Activated T-cell treated with anti-CD3 and anti-CD28 coated beads for 1 hour (primary cell): ENCODE measurements around the gene RXRB.

Source experiments
- DNase-seq: peaks from one replicate; pipeline ENCODE4 v3.0.0-alpha.2; 2020; ENCODE audit warnings: low read depth

Gene RXRB

GRCh38 chr6:33175436-33176069, 24.9 kb downstream of the RXRB start:
- no peak for DNase-seq

- no peak for DNase-seq
Observed at GRCh38 chr6:33174784-33175183, 25.7 kb downstream of the RXRB start.

DNA sequence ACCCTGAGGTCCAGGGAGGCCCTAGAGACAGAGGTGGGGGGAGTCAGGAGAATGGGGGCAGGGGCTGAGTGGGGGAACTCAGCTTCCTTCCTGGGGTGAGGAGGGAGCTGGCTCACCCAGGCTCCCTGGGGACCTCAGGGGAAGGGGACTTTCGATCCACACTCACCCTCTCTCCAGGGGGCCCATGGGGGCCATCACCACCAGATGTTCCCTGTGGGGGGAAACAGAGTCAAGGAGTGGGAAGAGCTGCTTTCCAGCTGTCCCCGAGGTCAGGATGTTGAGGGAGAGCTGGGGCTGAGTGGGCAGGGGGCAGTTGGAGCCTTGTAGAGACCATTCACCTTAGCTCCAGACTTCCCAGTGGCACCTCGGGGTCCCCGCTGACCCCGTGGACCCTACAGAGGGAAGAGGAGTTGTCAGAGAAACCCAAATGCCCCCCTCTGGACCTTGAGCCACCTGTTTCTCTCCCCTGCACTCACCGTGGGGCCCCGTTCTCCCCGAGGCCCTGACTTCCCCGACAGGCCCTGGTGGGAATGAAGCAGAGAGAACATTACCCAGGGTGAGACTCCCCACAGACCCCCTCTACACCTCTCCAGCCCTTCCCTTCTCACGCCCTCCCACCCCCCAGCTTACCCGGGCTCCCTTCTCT, 26.8 kb downstream of the RXRB start:
- no peak for DNase-seq

DNA sequence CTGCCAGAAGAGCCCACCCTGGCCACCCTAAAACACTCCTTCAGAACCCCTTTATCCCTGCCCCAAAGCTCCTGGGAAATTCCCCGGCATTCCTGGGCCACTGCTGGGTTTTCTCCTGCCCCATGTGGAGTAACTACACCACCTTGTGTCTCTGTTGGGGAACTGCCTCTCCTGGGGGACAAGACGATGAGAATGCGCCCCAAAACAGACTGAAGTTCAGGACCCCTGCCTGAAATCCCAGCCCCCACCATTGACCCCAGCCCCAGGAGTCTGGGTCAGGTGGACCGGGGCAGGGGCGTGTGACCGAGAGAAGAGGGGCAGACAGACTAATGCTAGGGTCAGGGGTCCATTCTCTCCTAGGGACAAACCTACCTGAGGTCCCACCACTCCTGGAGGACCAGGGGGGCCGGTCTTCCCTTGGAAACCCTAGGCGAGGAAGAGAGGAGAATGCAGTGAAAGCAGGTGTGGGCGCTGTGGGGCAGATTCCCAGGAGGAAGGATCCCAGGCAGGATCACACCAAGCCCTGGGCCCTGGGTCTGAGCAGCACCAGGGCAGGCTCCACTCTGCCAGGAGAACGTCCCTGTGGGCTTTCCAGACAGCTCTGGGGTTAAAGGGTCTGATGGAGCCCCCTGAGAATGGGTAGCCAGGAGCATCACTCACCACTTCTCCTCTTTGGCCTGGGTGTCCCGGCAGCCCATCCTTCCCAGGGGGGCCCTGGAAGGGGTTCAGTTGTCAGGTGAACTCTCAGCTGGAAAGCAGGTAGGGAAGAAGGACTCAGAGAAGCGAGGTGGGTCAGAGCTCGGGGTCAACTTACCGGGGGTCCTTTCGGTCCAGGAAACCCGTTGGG, 27.6 kb downstream of the RXRB start:
- DNase-seq = no peak

GRCh38 chr6:33171880-33172687, 28.4 kb downstream of the RXRB start:
- DNase-seq = no peak

DNA sequence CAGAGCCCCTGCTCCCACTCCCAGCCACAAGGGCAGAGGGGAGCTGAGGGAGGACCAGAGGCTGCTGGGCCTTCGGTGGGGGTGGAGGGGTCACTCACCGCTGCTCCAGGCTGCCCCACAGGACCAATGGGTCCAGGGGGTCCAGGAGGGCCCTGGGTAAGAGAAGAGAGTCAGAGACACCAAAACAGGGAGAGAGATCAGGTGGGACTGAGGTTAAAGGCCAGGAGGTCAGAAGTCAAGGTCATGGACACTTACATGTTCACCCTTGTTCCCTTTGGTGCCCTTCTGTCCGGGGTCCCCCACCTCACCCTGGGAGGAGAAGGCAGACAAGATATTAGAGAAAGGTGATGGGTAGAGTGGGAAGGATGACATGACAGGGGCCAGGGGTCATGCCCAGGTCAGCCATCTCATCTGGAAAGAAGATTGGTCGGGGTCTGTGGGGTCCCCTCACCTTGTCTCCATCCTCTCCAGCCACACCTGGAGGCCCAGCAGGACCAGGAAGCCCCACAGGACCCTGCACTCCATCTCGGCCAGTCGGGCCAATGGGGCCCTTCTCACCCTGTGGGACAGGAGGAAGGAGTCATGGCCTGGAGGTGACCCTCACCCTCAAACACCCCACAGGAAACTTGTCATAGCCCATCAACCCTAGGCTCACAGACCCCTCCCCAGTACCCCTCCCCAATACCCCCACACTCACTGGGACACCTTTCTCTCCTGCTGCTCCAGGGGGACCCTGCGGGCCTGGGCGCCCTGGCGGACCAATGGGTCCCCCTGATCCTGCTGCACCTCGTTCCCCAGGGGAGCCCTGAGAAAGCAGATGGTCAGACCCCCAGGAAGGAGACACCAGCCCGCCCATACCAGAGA, 29.2 kb downstream of the RXRB start:
- DNase-seq = no peak

DNA sequence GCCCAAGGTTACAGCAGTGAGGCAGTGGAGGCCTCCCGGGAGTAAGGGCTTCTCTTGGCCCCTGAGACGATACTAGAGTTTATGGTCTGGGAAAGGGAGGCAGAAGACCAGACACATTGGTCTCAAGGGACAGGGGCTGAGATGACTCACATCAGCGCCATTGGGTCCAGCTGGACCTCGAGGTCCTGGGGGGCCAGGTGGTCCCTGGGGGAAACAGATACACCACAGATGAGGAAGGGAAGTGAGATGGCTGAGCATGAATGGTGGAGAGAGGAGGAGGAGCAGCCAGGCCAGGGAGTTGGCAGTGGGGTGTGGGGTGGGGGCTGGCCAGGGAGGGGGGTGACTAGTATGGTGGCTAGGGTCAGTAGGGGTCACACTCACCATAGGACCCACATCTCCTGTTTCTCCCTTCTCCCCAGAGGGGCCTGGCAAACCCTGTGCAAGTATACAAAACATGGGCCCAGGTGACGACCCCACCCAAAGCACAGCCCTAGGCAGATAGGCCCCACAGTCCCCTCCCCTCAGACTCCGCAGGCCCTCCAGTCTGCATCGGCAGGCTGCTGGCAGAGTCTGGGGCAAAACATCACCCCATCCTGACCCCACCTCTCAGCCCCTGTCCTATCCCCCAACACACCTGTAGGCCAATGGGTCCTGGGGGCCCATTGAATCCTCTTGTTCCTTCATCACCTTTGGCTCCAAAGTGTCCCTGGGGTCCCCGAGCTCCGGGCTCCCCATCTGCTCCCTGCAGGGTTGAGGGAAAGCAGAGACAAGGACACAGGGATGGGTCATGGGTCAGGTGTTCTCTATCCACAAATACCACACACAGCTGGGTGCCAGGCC, 30.1 kb downstream of the RXRB start:
- DNase-seq = no peak

- DNase-seq = no peak
Observed at GRCh38 chr6:33169291-33170175, 30.9 kb downstream of the RXRB start.

DNA sequence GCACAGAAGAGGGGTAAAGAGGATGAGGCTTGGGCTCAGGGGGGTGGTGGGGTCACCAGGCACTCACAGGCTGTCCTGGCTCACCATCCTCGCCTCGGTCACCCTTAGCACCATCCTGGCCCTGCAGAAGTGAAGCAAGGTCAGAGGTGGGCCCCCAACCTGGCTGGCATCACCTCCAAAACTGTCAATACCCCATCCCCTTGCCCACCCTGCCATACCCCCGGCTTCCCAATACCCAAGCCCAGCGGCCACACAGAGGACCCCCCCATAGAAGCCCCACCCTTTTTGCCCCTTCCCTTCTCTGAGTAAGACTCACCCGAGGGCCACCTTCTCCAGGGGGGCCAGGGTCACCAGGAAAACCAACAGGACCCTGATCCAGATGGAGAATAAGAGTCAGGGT, 31.8 kb downstream of the RXRB start:
- DNase-seq = no peak

DNA sequence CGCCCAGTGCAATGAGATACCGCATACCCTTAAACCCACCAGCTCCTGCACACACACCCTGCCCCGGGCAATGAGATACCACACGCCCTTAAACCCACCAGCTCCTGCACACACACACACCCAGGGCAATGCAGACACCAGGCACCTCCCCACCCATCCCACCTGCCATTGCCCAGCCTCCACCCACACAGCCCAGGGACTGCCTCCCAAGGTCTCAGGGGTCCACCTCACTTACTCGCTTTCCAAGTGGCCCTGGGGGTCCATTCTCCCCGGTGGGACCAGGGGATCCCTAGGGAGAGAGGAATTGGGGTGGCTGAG, 32.2 kb downstream of the RXRB start:
- DNase-seq = no peak

DNA sequence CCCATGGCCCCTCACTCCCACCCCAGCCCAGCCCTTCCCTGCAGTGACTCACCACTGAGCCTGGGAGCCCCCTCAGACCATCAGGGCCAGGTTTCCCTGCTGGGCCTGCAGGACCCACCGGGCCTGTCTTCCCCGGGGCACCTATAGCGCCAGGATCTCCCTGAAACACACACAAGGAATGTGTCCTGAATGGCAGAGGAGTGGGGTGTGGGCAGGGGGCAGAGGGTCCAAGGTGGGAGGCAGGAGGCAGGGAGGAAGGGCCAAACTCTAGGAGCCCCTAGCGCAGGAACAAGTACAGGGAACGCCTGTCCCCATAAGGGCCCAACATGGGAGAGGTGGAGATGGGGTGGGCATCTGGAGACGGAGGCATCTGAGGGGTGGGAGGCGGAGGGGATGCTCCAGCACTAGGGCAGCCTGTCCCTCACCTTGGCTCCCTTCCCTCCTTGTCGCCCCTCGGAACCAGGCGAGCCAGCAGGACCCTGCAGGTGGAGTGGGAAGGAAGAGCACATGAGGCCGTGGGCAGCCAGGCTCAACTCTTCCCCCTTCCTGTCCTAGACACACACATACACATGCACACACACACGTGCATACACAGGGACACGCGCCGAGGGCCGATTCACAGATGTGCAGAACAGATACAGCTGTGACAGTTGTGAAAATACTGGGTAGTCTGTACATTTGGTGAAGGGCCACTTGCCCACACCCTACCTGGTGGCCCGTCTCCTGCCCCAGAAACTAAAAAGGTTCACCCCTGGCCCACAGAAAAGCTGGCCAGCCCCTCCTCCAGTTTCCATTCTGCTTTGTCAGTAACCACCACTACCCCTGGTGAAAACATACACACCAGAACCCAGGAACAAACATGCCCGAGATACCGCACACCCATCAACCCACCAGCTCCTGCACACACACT, 32.8 kb downstream of the RXRB start:
- no peak for DNase-seq

DNA sequence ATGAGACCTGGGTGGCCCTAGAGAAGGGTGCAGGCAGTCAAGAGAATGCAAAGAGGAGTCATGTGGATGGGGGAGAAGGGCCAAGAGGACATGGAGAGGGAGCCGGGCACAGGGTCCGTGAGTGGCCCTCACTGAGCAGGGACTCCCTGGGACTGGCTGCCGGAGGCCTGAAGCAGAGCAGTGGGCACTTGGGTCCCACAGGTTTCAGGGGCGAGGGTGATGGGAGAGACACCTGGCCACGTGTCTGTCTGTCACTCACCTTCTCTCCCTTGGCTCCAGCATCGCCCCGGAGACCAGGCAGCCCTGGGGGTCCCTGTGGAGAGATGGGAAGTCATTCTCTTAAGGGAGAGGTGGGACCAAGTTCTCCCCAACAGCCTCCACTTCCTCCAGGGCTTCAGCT, 33.7 kb downstream of the RXRB start:
- no peak for DNase-seq

DNA sequence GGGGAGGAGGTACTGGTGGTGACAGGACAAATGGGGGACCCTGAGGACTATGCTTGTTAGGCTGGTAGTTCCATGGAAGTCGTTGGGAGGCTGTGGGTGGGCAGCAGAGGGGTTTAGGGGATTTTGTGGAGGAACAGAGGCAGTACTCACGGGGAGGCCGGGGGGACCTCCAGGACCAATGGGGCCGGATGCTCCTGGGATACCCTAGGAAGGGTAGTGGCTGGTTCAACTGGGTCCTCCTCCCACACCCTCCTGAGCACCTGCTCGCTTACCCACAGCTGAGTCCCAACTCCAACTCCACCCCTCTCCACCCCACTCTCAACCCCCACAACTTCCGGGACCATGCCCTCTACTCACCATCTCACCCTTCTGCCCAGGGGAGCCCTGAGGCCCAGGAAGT, 34.1 kb downstream of the RXRB start:
- no peak for DNase-seq

GRCh38 chr6:33165581-33166258, 34.7 kb downstream of the RXRB start:
- no peak for DNase-seq

DNA sequence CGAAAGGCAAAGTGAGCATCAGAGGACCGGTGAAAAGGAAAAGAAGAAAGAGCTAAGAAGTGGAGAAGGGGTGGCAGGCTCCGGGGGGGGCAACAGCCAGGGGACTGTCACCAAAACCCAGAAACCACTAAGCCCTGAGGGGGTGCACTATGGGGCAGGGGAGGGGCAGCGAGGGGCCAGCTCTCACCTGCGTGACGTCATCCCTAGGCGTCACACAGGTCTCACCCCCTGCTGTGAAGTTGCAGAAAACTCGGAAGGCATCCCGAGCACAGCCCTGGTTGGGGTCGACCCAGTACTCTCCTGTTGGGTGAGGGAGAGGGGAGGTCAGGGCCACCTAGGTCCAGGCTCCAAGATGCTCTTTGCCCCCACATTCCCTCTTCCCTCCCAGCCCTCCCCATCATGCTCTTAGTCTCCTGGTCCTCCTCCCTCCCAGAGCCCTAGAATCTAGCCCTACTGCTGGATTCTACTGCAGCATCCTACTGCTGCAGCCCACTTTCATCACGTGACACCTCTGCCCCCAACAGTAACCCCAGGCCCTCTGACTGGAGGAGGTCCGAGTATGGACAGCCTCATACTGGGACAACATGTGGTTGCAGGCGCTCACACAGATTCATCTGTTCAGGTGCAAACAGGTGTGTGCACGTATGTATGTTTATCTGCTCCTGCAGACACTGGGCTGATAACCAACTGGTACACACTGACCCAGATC, 35.6 kb downstream of the RXRB start:
- no peak for DNase-seq

DNA sequence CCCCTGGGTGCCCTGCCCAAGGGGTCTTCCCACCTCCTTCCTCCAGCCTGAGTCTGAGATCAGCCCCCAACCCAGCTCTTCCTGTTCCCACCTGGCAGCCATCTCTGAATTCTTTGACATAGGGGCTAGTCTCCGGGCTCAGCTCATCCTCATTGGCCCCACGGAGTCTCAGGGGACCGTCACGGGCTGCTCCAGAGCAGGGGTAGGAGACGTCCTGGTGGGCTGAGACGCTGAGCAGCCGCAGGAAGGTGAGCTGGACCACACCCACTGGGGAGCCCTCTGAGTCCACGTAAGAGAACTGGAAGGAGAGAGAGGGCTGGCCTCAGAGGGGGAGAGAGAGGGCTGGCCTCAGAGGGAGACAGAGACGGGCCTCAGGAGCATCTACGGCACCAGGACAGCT, 36.3 kb downstream of the RXRB start:
- DNase-seq = no peak

GRCh38 chr6:33163540-33163939, 36.9 kb downstream of the RXRB start:
- no peak for DNase-seq
